Mucosa of descending colon (tissue), 3 donors: Measurements from ENCODE around the gene TLE3. TPM values are rescaled to one million over a fixed set of nuclear protein-coding genes. Genes with fewer than 3 reads are reported as not detected.

Experiments
- ATAC-seq: fragments of 200-7000 bp; cut with Tn5 transposase; one replicate; pipeline ENCODE4 v1.9.1; 2020; ENCODE audit warnings: mild to moderate bottlenecking, moderate library complexity
- DNase-seq, 3 donors: peaks; one replicate each; pipeline ENCODE4 v3.0.0-alpha.2; 2020
- H3K36me3 ChIP-seq: fragments of 200-600 bp; one replicate; pipeline ENCODE4 v1.8.0; 2021; ENCODE audit warnings: low read depth, mild to moderate bottlenecking
- H3K4me1 ChIP-seq: fragments of 200-600 bp; one replicate; pipeline ENCODE4 v1.8.0; 2021; ENCODE audit warnings: low read depth, mild to moderate bottlenecking
- H3K4me3 ChIP-seq: fragments of 200-600 bp; one replicate; pipeline ENCODE4 v1.8.0; 2021; ENCODE audit warnings: mild to moderate bottlenecking
- H3K9me3 ChIP-seq: fragments of 200-600 bp; one replicate; pipeline ENCODE4 v1.8.0; 2021; ENCODE audit warnings: mild to moderate bottlenecking
- CTCF ChIP-seq: fragments of 200-600 bp; IDR thresholded peaks from one replicate; pipeline ENCODE4 v1.8.0; 2022; ENCODE audit warnings: antibody characterized with exemption, mild to moderate bottlenecking
- intact Hi-C, 2 donors: fragments of 100-400 bp; cut with DNase I in 1 of 2; cut with micrococcal nuclease in 1 of 2; formaldehyde crosslinking; loops; one replicate each; pipeline versions ENCODE4 v1.11.0 to v1.11.1; 2022; cut with DNase I, micrococcal nuclease
- total RNA-seq, 3 donors: library from RNA; stranded (reverse); fragmentation: NEBNext Ultra II Directional in 2 of 3; extraction: Animal tissue kit (Norgen Biotek cat#: 25700) in 2 of 3; gene quantifications; one replicate each; pipeline versions ENCODE4 v1.2.1 to v1.2.4, GENCODE V29; 2021 to 2023
- donor health status: DM: no; HTN: no; CAD: no; lungs with moderate emphysema.
- donor health status: DM: no; HTN: no; CAD: no.
- donor health status: DM: no; HTN: yes; CAD: no.

The TLE3 gene
- total RNA-seq, 3 donors from 2014 or later = 77.6 to 123 (median 103) TPM

GRCh38 chr15:70059476-70060213 lies 38.1 kb downstream of the TLE3 start:
- ATAC-seq (no peak), DNase-seq (peak in 1 of 3 donors; percentile 19)
- Histone ChIP-seq H3K4me1 (peaks cover 15% of the 10 kb centered on the region), H3K9me3 (no peaks in the 10 kb centered on the region), H3K4me3 (no peak overlapping the region), H3K36me3 (no peaks in the 10 kb centered on the region)
- intact Hi-C loops = no loop called here
- TF ChIP-seq CTCF = no peak

- ATAC-seq (no peak), DNase-seq (peak in 1 of 3 donors; percentile 9)
- Histone ChIP-seq H3K4me3 (no peak overlapping the region), H3K36me3 (no peaks in the 10 kb centered on the region), H3K9me3 (no peaks in the 10 kb centered on the region), H3K4me1 (peaks cover 12% of the 10 kb centered on the region)
- no peak for TF ChIP-seq CTCF
- intact Hi-C loops = no loop called here
These were observed 38.9 kb downstream of the TLE3 start for GRCh38 chr15:70058642-70059360.

- Histone ChIP-seq H3K36me3 (no peaks in the 10 kb centered on the region), H3K9me3 (no peaks in the 10 kb centered on the region), H3K4me3 (no peak overlapping the region), H3K4me1 (peaks cover 10% of the 10 kb centered on the region)
- intact Hi-C loops = no loop called here
- DNase-seq = peak in 1 of 3 donors; percentile 15
- no peak for TF ChIP-seq CTCF
- ATAC-seq = no peak
These were observed 39.6 kb downstream of the TLE3 start for GRCh38 chr15:70057931-70058641.

GRCh38 chr15:70056091-70056680 lies 41.5 kb downstream of the TLE3 start:
- H3K4me1 ChIP-seq = no peaks in the 10 kb centered on the region
- H3K4me3 ChIP-seq = no peak overlapping the region
- ATAC-seq (no peak), DNase-seq (no peak)
- intact Hi-C loops = no loop called here
- no peaks in the 10 kb centered on the region for H3K36me3 ChIP-seq
- H3K9me3 ChIP-seq = no peaks in the 10 kb centered on the region
- no peak for TF ChIP-seq CTCF

GRCh38 chr15:70055601-70056051 lies 42.1 kb downstream of the TLE3 start:
- Histone ChIP-seq H3K9me3 (no peaks in the 10 kb centered on the region), H3K4me1 (no peaks in the 10 kb centered on the region), H3K36me3 (peaks cover under 1% of the 10 kb centered on the region), H3K4me3 (no peak overlapping the region)
- ATAC-seq (no peak), DNase-seq (peak in 1 of 3 donors; percentile 8)
- intact Hi-C loops = no loop called here
- TF ChIP-seq CTCF = no peak
